ENCODE data around the gene OSTC. TPM values are rescaled to one million over a fixed set of nuclear protein-coding genes. Genes with fewer than 3 reads are reported as not detected.
"Not testable (repeated sequence)": the region's sequence is repeated elsewhere in the genome, so short reads cannot be mapped to it uniquely, and the experiment has no call there.

OSTC gene
- total and polyA plus RNA-seq, 2 experiments from 2014 or later, result 319 to 637 TPM

GRCh38 chr4:108709722-108710121 lies 59.3 kb downstream of the OSTC start:
- no peak overlapping the region for H3K4me2 ChIP-seq (ENCODE audit: unreplicated experiment)
- H3K36me3 ChIP-seq (ENCODE audit: low read depth), result no peaks in the 10 kb centered on the region
- no peak for TF ChIP-seq EZH2 (IDR thresholded peaks at IDR 0.05; ENCODE audit: insufficient read depth, poor library complexity, severe bottlenecking)
- WGBS, 2 experiments (ENCODE audit: low coverage in 1 of 2, low lambda C conversion rate in 2 of 2, missing lambda C conversion rate in 2 of 2), result 19 to 20% methylated on average over 7 of the region's 7 CpGs
- no peaks in the 10 kb centered on the region for H3K27me3 ChIP-seq (replicated peaks; ENCODE audit: insufficient read depth)
- no peaks in the 10 kb centered on the region for H3K9me2 ChIP-seq (ENCODE audit: insufficient read depth)
- H3K9me3 ChIP-seq (ENCODE audit: low read depth), result no peaks in the 10 kb centered on the region
- no peak for DNase-seq
- in situ Hi-C loops (cut with MboI), result no loop called here
- no peaks in the 10 kb centered on the region for H3K79me2 ChIP-seq (ENCODE audit: insufficient read depth)
- H3K9ac ChIP-seq, result no peak overlapping the region
- no peak overlapping the region for H2AFZ ChIP-seq
- H3K4me1 ChIP-seq (ENCODE audit: insufficient read depth), result no peaks in the 10 kb centered on the region
- H4K20me1 ChIP-seq (ENCODE audit: insufficient read depth), result no peaks in the 10 kb centered on the region
- H3K27ac ChIP-seq, result no peak overlapping the region
- no peaks in the 10 kb centered on the region for H3F3A ChIP-seq (ENCODE audit: insufficient read depth)
- H3K4me3 ChIP-seq, result no peak overlapping the region

GRCh38 chr4:108710578-108710977 lies 60.2 kb downstream of the OSTC start:
- H4K20me1 ChIP-seq (ENCODE audit: insufficient read depth); H3K9ac ChIP-seq; H3K27ac ChIP-seq; H3K9me2 ChIP-seq (ENCODE audit: insufficient read depth); H3K9me3 ChIP-seq (ENCODE audit: low read depth); H2AFZ ChIP-seq; H3K36me3 ChIP-seq (ENCODE audit: low read depth); H3K4me1 ChIP-seq (ENCODE audit: insufficient read depth); H3F3A ChIP-seq (ENCODE audit: insufficient read depth); H3K27me3 ChIP-seq (replicated peaks; ENCODE audit: insufficient read depth); H3K79me2 ChIP-seq (ENCODE audit: insufficient read depth); H3K4me3 ChIP-seq; H3K4me2 ChIP-seq (ENCODE audit: unreplicated experiment); DNase-seq; in situ Hi-C loops (cut with MboI): not testable (repeated sequence)
- WGBS, 2 experiments (ENCODE audit: low coverage in 1 of 2, low lambda C conversion rate in 2 of 2, missing lambda C conversion rate in 2 of 2), result 62 to 63% methylated on average over 7 of the region's 7 CpGs

GRCh38 chr4:108714880-108715279 lies 64.5 kb downstream of the OSTC start:
- 22 to 23% methylated on average over 4 of the region's 4 CpGs for WGBS, 2 experiments (ENCODE audit: low coverage in 1 of 2, low lambda C conversion rate in 2 of 2, missing lambda C conversion rate in 2 of 2)
- Histone ChIP-seq H2AFZ (no peak overlapping the region), H3F3A (ENCODE audit: insufficient read depth) (no peaks in the 10 kb centered on the region), H3K9me3 (ENCODE audit: low read depth) (no peaks in the 10 kb centered on the region), H3K36me3 (ENCODE audit: low read depth) (no peaks in the 10 kb centered on the region), H3K9ac (no peak overlapping the region), H3K9me2 (ENCODE audit: insufficient read depth) (no peaks in the 10 kb centered on the region), H3K4me1 (ENCODE audit: insufficient read depth) (no peaks in the 10 kb centered on the region), H3K27ac (no peak overlapping the region), H3K4me2 (ENCODE audit: unreplicated experiment) (no peak overlapping the region), H4K20me1 (ENCODE audit: insufficient read depth) (no peaks in the 10 kb centered on the region), H3K79me2 (ENCODE audit: insufficient read depth) (no peaks in the 10 kb centered on the region), H3K27me3 (replicated peaks; ENCODE audit: insufficient read depth) (no peaks in the 10 kb centered on the region), H3K4me3 (no peak overlapping the region)
- TF ChIP-seq EZH2phosphoT487 (IDR thresholded peaks at IDR 0.05; ENCODE audit: insufficient read depth, low read depth), result no peak
- TF ChIP-seq EZH2 (IDR thresholded peaks at IDR 0.05; ENCODE audit: insufficient read depth, poor library complexity, severe bottlenecking), result no peak
- in situ Hi-C loops (cut with MboI), result no loop called here
- no peak for DNase-seq

GRCh38 chr4:108716340-108716739 lies 65.9 kb downstream of the OSTC start:
- Histone ChIP-seq H3K4me3 (no peak overlapping the region), H3F3A (ENCODE audit: insufficient read depth) (no peaks in the 10 kb centered on the region), H2AFZ (no peak overlapping the region), H4K20me1 (ENCODE audit: insufficient read depth) (no peaks in the 10 kb centered on the region), H3K27ac (no peak overlapping the region), H3K36me3 (ENCODE audit: low read depth) (no peaks in the 10 kb centered on the region), H3K79me2 (ENCODE audit: insufficient read depth) (no peaks in the 10 kb centered on the region), H3K4me1 (ENCODE audit: insufficient read depth) (no peaks in the 10 kb centered on the region), H3K9me3 (ENCODE audit: low read depth) (no peaks in the 10 kb centered on the region), H3K27me3 (replicated peaks; ENCODE audit: insufficient read depth) (no peaks in the 10 kb centered on the region), H3K9ac (no peak overlapping the region), H3K4me2 (ENCODE audit: unreplicated experiment) (no peak overlapping the region), H3K9me2 (ENCODE audit: insufficient read depth) (no peaks in the 10 kb centered on the region)
- no peak for DNase-seq
- WGBS, 2 experiments (ENCODE audit: low coverage in 1 of 2, low lambda C conversion rate in 2 of 2, missing lambda C conversion rate in 2 of 2), result 59 to 63% methylated on average over 2 of the region's 2 CpGs
- TF ChIP-seq EZH2 (IDR thresholded peaks at IDR 0.05; ENCODE audit: insufficient read depth, poor library complexity, severe bottlenecking), result no peak
- TF ChIP-seq EZH2phosphoT487 (IDR thresholded peaks at IDR 0.05; ENCODE audit: insufficient read depth, low read depth), result no peak
- in situ Hi-C loops (cut with MboI), result no loop called here

- TF ChIP-seq EZH2phosphoT487 (IDR thresholded peaks at IDR 0.05; ENCODE audit: insufficient read depth, low read depth), result no peak
- TF ChIP-seq EZH2 (IDR thresholded peaks at IDR 0.05; ENCODE audit: insufficient read depth, poor library complexity, severe bottlenecking), result no peak
- DNase-seq, result no peak
- H3K4me3 ChIP-seq, result no peak overlapping the region
- no peaks in the 10 kb centered on the region for H3K9me3 ChIP-seq (ENCODE audit: low read depth)
- WGBS, 2 experiments (ENCODE audit: low coverage in 1 of 2, low lambda C conversion rate in 2 of 2, missing lambda C conversion rate in 2 of 2), result 78 to 87% methylated on average over 2 of the region's 2 CpGs
- H3F3A ChIP-seq (ENCODE audit: insufficient read depth), result no peaks in the 10 kb centered on the region
- no peak overlapping the region for H3K4me2 ChIP-seq (ENCODE audit: unreplicated experiment)
- no peaks in the 10 kb centered on the region for H3K36me3 ChIP-seq (ENCODE audit: low read depth)
- H3K9me2 ChIP-seq (ENCODE audit: insufficient read depth), result no peaks in the 10 kb centered on the region
- no peak overlapping the region for H2AFZ ChIP-seq
- H3K27me3 ChIP-seq (replicated peaks; ENCODE audit: insufficient read depth), result no peaks in the 10 kb centered on the region
- no peaks in the 10 kb centered on the region for H4K20me1 ChIP-seq (ENCODE audit: insufficient read depth)
- in situ Hi-C loops (cut with MboI), result no loop called here
- H3K27ac ChIP-seq, result no peak overlapping the region
- H3K9ac ChIP-seq, result no peak overlapping the region
- no peaks in the 10 kb centered on the region for H3K4me1 ChIP-seq (ENCODE audit: insufficient read depth)
- no peaks in the 10 kb centered on the region for H3K79me2 ChIP-seq (ENCODE audit: insufficient read depth)
Measured at GRCh38 chr4:108717386-108717785, 67.0 kb downstream of the OSTC start.

Small RNA genes within 50 kb of the gene (small RNA-seq; reads per million reads assigned to genes)
- gene RNU6-431P (ENCODE audit: low read depth, low replicate concordance), result not detected

Other genes starting within 250 kb of the OSTC start
- 588 and 647 TPM in 2 replicates for gene RPL34, start 30.0 kb upstream of the OSTC start, total RNA-seq (2014; rRNA removed; shearing (Covaris generic))
- 911 and 935 TPM in 2 replicates for gene RPL34, start 30.0 kb upstream of the OSTC start, polyA plus RNA-seq (2016; fragmentation: Nextera tagmentation; extraction: Ambion mirVana)
- gene ETNPPL, start 112.5 kb downstream of the OSTC start, total RNA-seq (2014; rRNA removed; shearing (Covaris generic)), result not detected in 2 replicates
- gene ETNPPL, start 112.5 kb downstream of the OSTC start, polyA plus RNA-seq (2016; fragmentation: Nextera tagmentation; extraction: Ambion mirVana), result not detected in 2 replicates

All from GM23248 (cell line).